GM18873 (cell line): ENCODE measurements around the gene ADGRD2.

Experiments used
- ATAC-seq: cut with Tn5 transposase; IDR thresholded peaks from one replicate; pipeline ENCODE4 v1.9.1; 2021; ENCODE audit warnings: mild to moderate bottlenecking, moderate library complexity, moderate number of reproducible peaks; ENCODE audit not compliant: unreplicated experiment, low FRiP score

Gene ADGRD2

DNA sequence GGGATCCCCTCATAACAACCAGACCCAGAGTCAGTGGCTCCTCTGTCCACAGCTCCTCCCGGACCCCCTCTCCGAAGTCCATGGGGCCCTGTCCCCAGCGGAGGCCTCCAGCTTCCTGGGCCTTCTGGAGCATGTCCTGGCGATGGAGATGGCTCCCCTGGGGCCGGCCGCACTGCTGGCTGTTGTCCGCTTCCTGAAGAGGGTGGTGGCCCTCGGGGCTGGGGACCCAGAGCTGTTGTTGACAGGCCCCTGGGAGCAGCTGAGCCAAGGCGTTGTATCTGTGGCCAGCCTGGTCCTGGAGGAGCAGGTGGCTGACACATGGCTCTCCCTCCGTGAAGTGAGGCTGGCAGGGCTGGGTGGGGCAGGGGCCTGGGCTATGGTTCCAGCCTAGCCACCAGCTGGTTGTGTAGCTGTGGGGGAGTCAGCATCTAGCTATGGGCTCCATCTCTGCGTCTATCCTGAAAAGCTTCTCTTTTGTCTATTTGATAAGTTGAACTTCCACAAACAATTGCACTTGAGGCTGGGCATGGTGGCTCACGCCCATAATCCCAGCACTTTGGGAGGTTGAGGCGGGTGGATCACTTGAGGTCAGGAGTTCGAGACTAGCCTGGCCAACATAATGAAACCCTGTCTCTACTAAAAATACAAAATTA lies 4.7 kb downstream of the ADGRD2 start:
- ATAC-seq, result no peak

GRCh38 chr9:124455820-124456219 lies 5.6 kb downstream of the ADGRD2 start:
- no peak for ATAC-seq

- no peak for ATAC-seq
Measured at GRCh38 chr9:124456341-124457078, 6.3 kb downstream of the ADGRD2 start.

DNA sequence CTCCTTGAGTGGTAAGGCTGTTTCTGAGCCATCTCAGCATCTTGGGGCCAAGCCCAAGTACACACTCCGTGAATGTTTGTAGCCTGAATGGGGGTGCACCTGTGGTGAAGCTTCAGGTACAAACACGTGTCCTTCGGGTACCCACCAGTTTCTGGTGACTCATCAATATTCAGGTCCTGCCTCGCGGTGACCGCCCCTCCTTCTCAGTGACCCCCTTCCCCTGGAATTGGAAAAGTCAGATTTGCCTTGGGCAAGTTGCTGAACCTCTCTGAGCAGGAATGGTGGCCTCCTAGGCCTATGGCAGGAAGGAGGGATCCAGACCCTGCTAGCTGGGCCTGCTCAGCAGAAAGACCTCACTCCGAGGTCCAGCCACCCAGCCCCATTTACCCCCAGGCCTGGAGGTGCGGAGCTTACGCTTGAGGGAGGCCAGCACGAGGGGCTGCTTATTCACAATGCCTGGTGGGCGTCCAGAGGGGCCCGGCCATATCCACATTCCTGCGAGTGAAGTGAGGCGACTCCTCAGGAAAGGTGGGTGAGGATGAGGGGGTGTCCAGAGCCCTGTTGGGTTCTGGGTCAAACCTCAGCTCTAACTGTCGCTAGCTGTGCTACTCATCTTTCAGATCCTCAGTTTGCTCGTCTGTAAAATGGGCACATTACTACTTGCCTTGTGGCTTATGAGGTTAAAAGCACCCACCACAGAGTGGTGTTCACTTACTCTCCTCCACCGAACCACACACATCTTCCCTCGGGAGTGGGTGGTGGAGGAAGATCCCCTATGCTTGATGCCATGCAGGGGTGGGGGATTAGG lies 7.0 kb downstream of the ADGRD2 start:
- ATAC-seq, result no peak

GRCh38 chr9:124457887-124458431 lies 7.7 kb downstream of the ADGRD2 start:
- ATAC-seq, result no peak

DNA sequence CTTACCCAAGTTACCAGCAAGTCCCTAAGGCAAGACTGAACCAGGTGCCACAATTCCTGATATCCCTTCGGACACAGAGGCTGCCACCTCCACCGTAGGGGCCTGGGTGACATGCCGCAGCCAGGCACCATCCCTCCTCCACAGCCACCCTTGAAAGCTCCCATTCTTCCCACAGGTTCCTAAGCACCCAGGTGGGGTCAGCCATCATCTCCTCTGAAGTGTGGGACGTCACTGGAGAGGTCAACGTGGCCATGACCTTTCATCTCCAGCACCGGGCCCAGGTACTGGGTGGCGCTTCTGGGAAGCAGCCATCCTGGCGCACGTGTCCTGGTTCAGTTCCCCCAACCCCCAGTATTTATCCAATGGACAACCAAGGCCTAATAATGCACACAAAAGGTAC lies 8.2 kb downstream of the ADGRD2 start:
- ATAC-seq, result no peak

DNA sequence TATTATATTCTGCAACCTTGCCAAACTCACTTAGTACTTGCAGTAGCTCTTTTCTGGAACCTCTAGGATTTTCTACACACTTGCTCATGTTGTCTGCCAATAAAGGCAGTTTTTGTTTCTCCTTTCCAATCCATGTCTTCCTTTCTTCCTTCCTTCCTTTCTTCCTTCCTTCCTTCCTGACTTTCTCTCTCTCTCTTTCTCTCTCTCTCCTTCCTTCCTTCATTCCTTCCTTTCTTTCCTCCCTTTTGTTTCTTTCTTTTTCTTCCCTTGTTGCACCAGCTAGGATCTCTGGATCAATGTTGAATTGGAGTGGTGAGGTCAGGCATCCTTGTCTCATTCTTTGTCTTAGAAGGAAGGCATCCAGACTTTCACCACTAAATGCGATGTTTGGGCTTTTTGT lies 12.5 kb downstream of the ADGRD2 start:
- no peak for ATAC-seq

DNA sequence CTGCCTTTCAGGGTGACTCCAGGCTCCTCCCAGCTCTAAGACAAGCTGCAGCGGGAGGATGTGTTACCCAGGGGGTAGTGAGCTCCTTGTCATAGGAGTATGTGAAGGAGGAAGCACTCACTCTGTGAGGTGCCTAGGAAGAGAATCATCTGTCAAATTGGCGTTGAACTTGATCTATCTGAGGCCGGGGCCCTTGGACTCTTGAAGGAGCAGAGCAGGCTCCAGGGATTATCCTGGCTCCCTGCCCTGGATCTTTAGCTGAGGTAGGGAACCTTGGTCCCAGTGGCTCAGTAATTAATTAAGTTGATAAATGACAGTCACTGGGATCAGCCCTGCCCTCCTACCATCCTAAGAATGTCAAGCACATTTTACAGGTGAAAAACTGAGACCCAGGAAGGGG lies 15.5 kb downstream of the ADGRD2 start:
- ATAC-seq, result no peak

GRCh38 chr9:124467410-124468060 lies 17.3 kb downstream of the ADGRD2 start:
- ATAC-seq, result no peak

DNA sequence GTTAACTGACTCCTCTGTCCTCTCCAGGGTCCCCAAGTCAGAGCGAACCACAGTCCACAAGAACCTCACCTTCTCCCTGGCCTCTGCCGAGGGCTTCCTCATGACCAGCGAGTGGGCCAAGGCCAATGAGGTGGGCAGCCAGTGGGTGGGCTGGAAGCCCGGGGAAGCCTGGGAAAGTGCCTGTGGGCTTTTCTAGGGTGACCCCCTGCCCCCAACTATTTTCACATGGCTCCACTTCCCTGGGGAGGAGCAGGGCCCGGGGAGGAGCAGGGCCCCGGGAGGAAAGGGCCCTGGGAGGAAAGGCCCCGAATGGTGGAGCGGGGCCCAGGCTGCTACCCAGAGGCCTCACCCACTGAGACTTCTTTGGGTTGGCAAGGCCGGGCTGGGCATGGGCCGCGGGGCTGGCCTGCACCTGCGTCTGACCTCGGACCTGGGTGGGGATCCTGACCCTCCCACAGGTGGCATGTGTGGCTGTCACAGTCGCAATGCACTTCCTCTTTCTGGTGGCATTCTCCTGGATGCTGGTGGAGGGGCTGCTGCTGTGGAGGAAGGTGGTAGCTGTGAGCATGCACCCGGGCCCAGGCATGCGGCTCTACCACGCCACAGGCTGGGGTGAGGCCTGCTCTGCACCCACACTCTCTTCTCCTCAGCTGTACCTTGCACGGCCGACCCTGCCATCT lies 17.9 kb downstream of the ADGRD2 start:
- ATAC-seq, result no peak

GRCh38 chr9:124469011-124469832 lies 19.0 kb downstream of the ADGRD2 start:
- ATAC-seq, result no peak

GRCh38 chr9:124470306-124470705 lies 20.1 kb downstream of the ADGRD2 start:
- no peak for ATAC-seq

GRCh38 chr9:124470726-124471125 lies 20.5 kb downstream of the ADGRD2 start:
- no peak for ATAC-seq

- no peak for ATAC-seq
Measured at GRCh38 chr9:124471761-124472160, 21.5 kb downstream of the ADGRD2 start.

DNA sequence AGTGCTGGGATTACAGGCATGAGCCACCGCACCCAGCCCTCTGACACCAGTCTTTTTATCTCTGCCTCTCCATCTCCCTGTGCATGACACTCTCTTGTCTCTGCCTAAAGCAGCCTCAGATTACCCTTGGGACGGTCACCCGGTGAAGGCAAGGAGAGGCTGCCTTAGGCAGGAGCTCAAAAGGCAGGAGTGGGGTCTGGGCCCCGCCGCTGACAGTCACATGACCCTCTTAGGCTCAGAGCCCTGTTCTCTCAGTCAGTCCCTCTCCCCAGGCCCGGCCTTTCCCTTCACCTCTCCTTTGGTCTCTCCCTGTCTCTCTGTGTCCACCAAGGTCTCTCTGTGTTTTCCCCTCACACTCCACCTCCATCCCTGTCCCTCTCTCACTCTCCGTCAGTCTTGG lies 22.5 kb downstream of the ADGRD2 start:
- ATAC-seq, result no peak

DNA sequence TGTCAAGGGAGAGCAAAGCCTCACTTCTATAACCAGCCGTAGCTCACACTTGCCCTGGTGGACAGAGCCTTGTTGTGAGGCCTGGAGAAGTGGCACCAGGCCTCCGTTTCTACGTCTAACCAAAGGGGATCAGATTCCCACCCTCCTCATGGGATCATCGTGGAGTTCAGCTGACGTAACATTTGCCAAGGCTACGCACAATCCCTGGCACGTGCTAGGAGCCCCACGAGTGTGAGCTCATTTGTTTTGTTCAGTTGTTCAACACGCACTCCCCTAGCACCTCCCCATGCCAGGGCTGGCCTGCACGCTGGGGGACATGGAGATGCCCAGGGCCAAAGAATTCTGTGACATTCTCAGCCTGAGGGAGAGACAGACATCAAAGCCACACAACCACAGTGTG lies 23.1 kb downstream of the ADGRD2 start:
- ATAC-seq, result no peak

- ATAC-seq, result no peak
Measured at GRCh38 chr9:124474151-124474550, 23.9 kb downstream of the ADGRD2 start.

GRCh38 chr9:124475158-124475867 lies 25.1 kb downstream of the ADGRD2 start:
- no peak for ATAC-seq
